HG03469 (cell line): ENCODE data around the gene HIC1.

ENCODE experiments used
- ATAC-seq: cut with Tn5 transposase; IDR thresholded peaks from one replicate; pipeline ENCODE4 v1.9.1; 2021; ENCODE audit warnings: mild to moderate bottlenecking, moderate library complexity, moderate number of reproducible peaks; ENCODE audit not compliant: unreplicated experiment

HIC1 gene

DNA sequence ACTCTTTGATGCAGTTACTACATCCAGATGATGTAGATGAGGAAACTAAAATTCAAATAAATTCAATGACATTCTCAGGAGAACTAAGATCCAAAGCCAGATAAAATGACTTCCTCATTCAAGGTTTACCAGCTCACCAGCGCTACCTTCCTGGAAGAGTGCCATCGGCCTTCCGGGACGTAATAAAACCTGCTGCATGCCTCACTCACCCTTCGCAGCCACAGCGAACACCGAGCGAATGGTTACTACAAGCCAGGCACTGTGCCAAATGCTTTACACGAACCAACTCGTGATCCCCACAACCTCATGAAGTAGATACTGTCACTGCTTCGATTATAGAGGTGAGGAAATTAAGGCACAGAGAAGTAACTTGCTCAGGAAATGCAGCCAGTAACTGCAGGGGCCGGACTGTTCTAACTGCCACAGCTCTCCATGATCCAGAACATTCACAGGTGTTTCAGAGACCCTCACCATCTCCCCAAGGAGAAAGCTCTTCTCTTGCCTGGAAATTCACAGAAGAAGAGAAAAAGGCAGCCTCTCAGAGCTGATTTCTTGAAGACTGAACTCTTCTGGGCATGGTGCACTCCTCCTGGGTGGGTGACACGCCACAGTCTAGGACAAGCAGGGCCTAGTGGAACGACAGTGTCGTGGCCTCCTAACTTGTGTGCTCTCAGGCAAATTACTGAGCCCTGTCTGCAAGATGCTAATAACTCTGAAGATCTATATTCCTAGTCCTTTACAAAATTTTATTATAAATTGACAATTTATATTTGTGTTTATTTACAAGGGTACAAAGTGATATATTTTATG is 46.8 kb downstream of the HIC1 start:
- no peak for ATAC-seq

GRCh38 chr17:2102931-2103809 is 48.3 kb downstream of the HIC1 start:
- ATAC-seq = no peak

- no peak for ATAC-seq
Measured at GRCh38 chr17:2105663-2106062, 50.8 kb downstream of the HIC1 start.

DNA sequence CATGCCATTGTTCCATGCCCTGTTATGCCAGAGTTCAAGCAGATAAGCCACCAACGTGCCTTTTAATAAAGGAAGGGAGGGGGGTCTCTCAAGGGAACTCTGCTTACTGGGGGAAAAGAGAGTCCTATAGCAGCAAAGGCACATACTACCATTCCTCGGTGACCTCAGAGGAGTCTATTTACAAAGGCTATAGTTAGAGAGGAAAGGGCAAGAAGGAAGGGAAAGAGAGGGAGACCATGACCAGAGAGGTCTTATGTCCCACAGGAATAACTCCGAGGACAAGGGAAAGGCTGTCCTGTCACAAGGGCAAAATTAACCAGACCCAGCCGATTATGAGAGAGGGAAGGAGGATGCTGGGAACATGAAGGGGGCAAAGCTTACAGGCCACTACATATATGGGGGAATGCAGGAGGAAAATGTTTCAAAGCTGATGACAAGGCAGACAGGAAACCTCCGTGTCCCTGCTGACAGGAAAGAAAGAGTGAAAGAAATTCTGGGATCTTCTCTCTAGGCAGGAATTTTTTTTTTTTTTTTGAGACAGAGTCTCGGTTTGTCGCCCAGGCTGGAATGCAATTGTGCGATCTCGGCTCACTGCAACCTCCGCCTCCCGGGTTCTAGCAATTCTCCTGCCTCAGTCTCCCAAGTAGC is 51.5 kb downstream of the HIC1 start:
- no peak for ATAC-seq

- no peak for ATAC-seq
Measured at GRCh38 chr17:2107050-2107449, 52.1 kb downstream of the HIC1 start.

- ATAC-seq = no peak
Measured at GRCh38 chr17:2107506-2107905, 52.6 kb downstream of the HIC1 start.

DNA sequence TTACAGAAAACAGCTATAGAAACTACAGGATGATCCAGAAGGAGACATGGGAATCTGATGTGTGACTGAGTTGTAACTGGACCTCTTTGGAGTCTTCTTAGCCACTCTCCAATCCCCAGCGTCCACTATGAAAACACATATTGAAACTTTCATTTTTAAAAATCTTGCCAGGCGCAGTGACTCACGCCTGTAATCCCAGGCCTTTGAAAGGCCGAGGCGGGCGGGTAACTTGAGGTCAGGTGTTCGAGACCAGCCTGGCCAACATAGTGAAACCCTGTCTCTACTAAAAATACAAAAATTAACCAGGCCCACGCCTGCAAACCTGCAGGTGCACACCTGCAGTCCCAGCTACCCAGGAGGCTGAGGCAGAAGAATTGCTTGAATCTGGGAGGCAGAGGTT is 53.3 kb downstream of the HIC1 start:
- ATAC-seq = no peak

DNA sequence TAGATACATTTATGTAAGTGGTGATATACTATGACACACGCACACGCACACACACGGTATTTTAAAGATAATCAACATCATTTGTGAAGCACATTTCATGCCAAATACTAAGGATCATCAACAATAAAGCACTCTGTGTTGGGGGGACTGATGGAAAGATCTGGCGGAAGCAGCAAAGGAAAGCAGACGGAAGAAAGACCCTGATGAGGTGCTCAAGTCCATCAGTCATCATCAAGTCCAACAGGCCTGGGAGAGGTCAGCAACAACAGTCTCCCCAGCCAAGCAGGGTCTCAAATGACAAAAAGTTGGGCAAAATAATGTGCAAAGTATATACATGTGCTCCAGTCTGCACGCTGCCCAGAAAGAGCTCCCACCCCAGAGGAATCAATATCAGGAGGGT is 55.5 kb downstream of the HIC1 start:
- no peak for ATAC-seq

GRCh38 chr17:2111691-2112090 is 56.8 kb downstream of the HIC1 start:
- no peak for ATAC-seq
